Neutrophil (primary cell): Measurements from ENCODE around the gene ETFB.

Experiments used
- H3K27ac ChIP-seq: fragments of 200-600 bp; sonication (generic); 2 replicates; pipeline ENCODE4 v1.5.1; 2016; ENCODE audit warnings: mild to moderate bottlenecking, moderate library complexity
- H3K27me3 ChIP-seq: fragments of 200-600 bp; sonication (generic); 2 replicates; pipeline ENCODE4 v1.6.0; 2016; ENCODE audit warnings: mild to moderate bottlenecking
- H3K36me3 ChIP-seq: fragments of 200-600 bp; sonication (generic); 2 replicates; pipeline ENCODE4 v1.5.1; 2017
- H3K4me1 ChIP-seq, 2 experiments: fragments of 200-600 bp in 1 of 2; sonication (generic) in 1 of 2; 1 replicate in 1 of 2; 2 replicates in 1 of 2; pipeline versions ENCODE4 v1.5.1 to v1.6.1; 2013 to 2016; ENCODE audit warnings: low read depth in 1 of 2, low read length in 1 of 2, mild to moderate bottlenecking in 1 of 2, moderate library complexity in 1 of 2; ENCODE audit not compliant: control insufficient read depth in 1 of 2, insufficient read depth in 1 of 2
- H3K4me3 ChIP-seq, 2 experiments: fragments of 200-600 bp in 1 of 2; sonication (generic) in 1 of 2; 1 replicate in 1 of 2; 2 replicates in 1 of 2; pipeline ENCODE4 v1.5.1; 2013 to 2016; ENCODE audit warnings: low read depth in 1 of 2, low read length in 1 of 2, mild to moderate bottlenecking in 1 of 2, moderate library complexity in 1 of 2
- H3K9me3 ChIP-seq: fragments of 200-600 bp; sonication (generic); 2 replicates; pipeline ENCODE4 v1.5.1; 2016
- CTCF ChIP-seq: fragments of 200-600 bp; sonication (generic); IDR thresholded peaks from 2 replicates; pipeline ENCODE4 v1.5.1; 2016; ENCODE audit warnings: antibody characterized with exemption

The ETFB gene

DNA sequence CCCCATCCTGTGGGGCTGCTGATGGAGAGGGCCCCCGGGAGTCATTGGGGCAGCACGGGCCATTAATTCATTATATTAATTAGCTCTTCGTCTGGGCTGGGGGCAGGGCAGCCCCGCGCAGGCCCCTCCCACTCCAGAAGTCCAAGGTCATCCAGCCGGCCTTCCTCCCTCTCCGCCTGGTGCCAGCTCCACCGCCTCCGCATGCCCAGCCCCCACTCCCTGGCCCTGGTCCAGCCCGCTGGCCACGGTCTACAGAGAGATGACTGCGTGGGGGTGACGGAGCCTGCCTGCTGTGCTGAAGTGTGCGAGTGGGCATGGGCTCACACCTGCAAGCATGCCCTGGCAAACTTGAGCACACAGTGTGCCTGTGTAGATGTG lies 45.9 kb downstream of the ETFB start:
- no peak overlapping the region for H3K27ac ChIP-seq

GRCh38 chr19:51319649-51320279 lies 46.4 kb downstream of the ETFB start:
- H3K36me3 ChIP-seq, result no peaks in the 10 kb centered on the region
- no peak overlapping the region for H3K27ac ChIP-seq
- no peak overlapping the region for H3K4me3 ChIP-seq
- H3K27me3 ChIP-seq, result peaks cover 46% of the 10 kb centered on the region
- no peaks in the 10 kb centered on the region for H3K4me1 ChIP-seq
- H3K9me3 ChIP-seq, result no peaks in the 10 kb centered on the region
- TF ChIP-seq CTCF, result no peak

More for the DNA sequence above, 45.9 kb downstream of the ETFB start:
- no peak for TF ChIP-seq CTCF
- no peak overlapping the region for H3K4me3 ChIP-seq
- H3K9me3 ChIP-seq, result no peaks in the 10 kb centered on the region
- H3K4me1 ChIP-seq, result no peaks in the 10 kb centered on the region
- peaks cover 46% of the 10 kb centered on the region for H3K27me3 ChIP-seq
- no peaks in the 10 kb centered on the region for H3K36me3 ChIP-seq

- no peaks in the 10 kb centered on the region for H3K36me3 ChIP-seq
- no peaks in the 10 kb centered on the region for H3K9me3 ChIP-seq
- no peak overlapping the region for H3K4me3 ChIP-seq
- no peak for TF ChIP-seq CTCF
- H3K27ac ChIP-seq, result no peak overlapping the region
- peaks cover 44% of the 10 kb centered on the region for H3K27me3 ChIP-seq
- no peaks in the 10 kb centered on the region for H3K4me1 ChIP-seq
These were observed 47.2 kb downstream of the ETFB start for GRCh38 chr19:51318687-51319648.

DNA sequence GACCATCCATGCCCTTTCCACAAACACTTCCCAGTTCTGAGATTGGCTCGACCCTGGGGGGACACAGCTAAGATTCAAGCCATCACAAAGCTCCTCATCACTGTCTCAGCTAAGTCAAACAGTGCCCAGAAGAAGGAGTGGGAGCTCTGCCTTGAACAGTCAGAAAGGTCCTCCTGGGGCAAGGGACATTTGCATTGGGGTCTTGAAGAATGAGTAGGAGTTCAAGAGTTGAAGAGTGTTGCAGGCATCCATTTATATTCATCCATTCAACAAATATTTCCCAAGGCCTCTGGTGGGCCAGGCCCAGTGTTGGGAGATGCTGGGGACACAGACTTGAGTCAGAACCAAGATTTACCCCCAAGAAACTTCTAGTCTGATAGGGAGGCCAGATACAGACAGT lies 48.2 kb downstream of the ETFB start:
- H3K27ac ChIP-seq, result no peak overlapping the region
- H3K4me3 ChIP-seq, result no peak overlapping the region
- H3K4me1 ChIP-seq, result no peaks in the 10 kb centered on the region
- H3K9me3 ChIP-seq, result no peaks in the 10 kb centered on the region
- H3K27me3 ChIP-seq, result peaks cover 38% of the 10 kb centered on the region
- no peaks in the 10 kb centered on the region for H3K36me3 ChIP-seq
- TF ChIP-seq CTCF, result no peak

GRCh38 chr19:51317376-51317775 lies 48.8 kb downstream of the ETFB start:
- H3K36me3 ChIP-seq, result no peaks in the 10 kb centered on the region
- no peaks in the 10 kb centered on the region for H3K4me1 ChIP-seq
- no peak overlapping the region for H3K4me3 ChIP-seq
- H3K27ac ChIP-seq, result no peak overlapping the region
- TF ChIP-seq CTCF, result no peak
- peaks cover 39% of the 10 kb centered on the region for H3K27me3 ChIP-seq
- H3K9me3 ChIP-seq, result no peaks in the 10 kb centered on the region
